Activated T-cell treated with anti-CD3 and anti-CD28 coated beads, Interleukin-2, amount 50 U/mL, for 72 hours (primary cell): ENCODE results near the gene AOPEP. TPM values are rescaled to one million over a fixed set of nuclear protein-coding genes. Genes with fewer than 3 reads are reported as not detected.

Experiments
- ATAC-seq, 2 donors: fragments of 150-1000 bp; cut with Tn5 transposase; replicated peaks in 1 of 2; 2 replicates each; pipeline ENCODE4 v1.10.0; 2021; ENCODE audit warnings: moderate library complexity in 2 of 2, mild to moderate bottlenecking in 1 of 2
- DNase-seq, 2 donors: peaks; one replicate each; pipeline ENCODE4 v3.0.0; 2021 to 2022; ENCODE audit warnings: mixed read lengths in 1 of 2
- H3K27ac Mint-ChIP-seq: one replicate; pipeline ENCODE4 v1.8.0; 2022; ENCODE audit warnings: mild to moderate bottlenecking, moderate library complexity, mixed read lengths
- H3K27me3 Mint-ChIP-seq: one replicate; pipeline ENCODE4 v1.8.0; 2022; ENCODE audit warnings: low read depth, mixed read lengths
- H3K36me3 Mint-ChIP-seq, 2 donors: one replicate each; pipeline ENCODE4 v1.8.0; 2022; ENCODE audit warnings: mixed read lengths in 2 of 2, mild to moderate bottlenecking in 1 of 2; ENCODE audit not compliant: insufficient read depth in 2 of 2
- H3K4me1 Mint-ChIP-seq: one replicate; pipeline ENCODE4 v1.8.0; 2022; ENCODE audit warnings: low read depth, mixed read lengths
- H3K4me3 Mint-ChIP-seq, 2 donors: one replicate each; pipeline ENCODE4 v1.8.0; 2022; ENCODE audit warnings: mild to moderate bottlenecking in 2 of 2, mixed read lengths in 2 of 2, moderate library complexity in 2 of 2
- H3K9me3 Mint-ChIP-seq, 2 donors: one replicate each; pipeline ENCODE4 v1.8.0; 2022; ENCODE audit warnings: mixed read lengths in 2 of 2
- total RNA-seq, 2 donors: library from RNA; stranded (reverse); gene quantifications; one replicate each; pipeline ENCODE4 v1.2.3, GENCODE V29; 2022

Gene AOPEP
- total RNA-seq, 2 donors from 2014 or later, result 9.0 to 13.2 TPM

DNA sequence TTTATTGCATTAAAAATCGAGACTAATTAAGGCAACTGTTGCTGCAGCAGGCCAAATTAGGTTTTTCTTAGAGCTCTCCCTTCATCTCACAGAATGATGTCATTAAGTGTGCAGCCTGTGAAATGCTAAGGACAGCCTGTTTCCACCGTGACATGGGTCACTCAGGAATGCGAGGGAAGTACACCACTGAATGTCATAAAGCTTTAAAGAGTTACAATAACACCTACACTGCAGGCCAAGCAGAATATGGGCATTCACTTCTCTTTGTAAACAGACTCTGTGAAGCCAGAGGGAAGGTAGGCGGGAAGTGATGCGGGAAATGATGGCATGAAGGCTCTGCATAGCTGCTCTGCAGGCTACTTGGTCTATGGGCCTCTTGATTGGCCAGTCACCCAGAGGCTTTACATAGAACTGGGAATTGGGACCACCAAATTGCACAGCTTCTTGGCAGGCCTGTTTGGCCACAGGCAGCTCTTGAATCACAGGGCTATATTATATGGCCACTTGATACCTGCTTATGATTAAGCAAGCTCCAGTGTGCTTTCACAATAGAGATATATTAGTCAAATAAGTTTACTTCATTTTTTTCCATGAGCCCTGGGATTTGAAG lies 28.4 kb upstream of the AOPEP start:
- Mint-ChIP-seq H3K4me3 (no peak overlapping the region), H3K4me1 (no peaks in the 10 kb centered on the region), H3K36me3 (no peaks in the 10 kb centered on the region), H3K27ac (no peak overlapping the region), H3K9me3 (no peaks in the 10 kb centered on the region), H3K27me3 (peaks cover 25% of the 10 kb centered on the region)
- no peak for ATAC-seq
- DNase-seq, result no peak

DNA sequence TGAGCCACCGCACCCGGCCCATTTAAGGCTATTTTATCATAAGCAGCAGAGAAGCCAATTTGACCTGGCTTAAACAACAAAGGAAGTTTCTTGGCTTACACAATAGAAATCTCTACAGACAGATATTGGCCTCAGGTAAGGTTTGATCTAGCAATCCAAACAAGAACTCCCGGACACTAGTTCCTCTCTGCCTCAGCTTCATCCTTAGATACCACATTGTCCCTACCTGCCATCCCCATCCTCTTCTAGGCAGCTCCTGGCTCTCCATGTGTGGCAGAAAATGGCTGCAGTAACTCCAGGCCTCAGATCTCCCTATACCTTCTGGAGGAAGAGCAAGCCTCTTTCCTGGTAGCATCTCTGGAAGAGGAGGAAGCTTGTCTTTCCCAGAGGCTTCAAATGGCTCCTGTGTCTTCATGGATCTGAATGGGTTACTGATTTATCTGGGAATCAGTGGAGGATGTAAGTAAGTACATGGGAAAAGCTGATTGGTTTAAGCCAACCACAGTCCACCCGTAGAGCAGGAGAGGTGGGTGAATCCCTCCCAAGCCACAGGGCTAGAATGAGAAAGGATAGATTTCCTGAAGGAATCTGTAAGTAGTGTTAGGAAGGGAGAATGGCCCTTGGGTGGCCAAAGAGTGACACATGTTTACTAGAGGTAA lies 26.7 kb upstream of the AOPEP start:
- Mint-ChIP-seq H3K4me3 (no peak overlapping the region), H3K4me1 (no peaks in the 10 kb centered on the region), H3K36me3 (no peaks in the 10 kb centered on the region), H3K9me3 (no peaks in the 10 kb centered on the region), H3K27ac (no peak overlapping the region), H3K27me3 (peaks cover 20% of the 10 kb centered on the region)
- no peak for ATAC-seq
- no peak for DNase-seq

GRCh38 chr9:94700445-94700844 lies 26.1 kb upstream of the AOPEP start:
- ATAC-seq, result no peak
- Mint-ChIP-seq H3K9me3 (no peaks in the 10 kb centered on the region), H3K27ac (no peak overlapping the region), H3K4me3 (no peak overlapping the region), H3K4me1 (no peaks in the 10 kb centered on the region), H3K27me3 (peaks cover 26% of the 10 kb centered on the region), H3K36me3 (no peaks in the 10 kb centered on the region)
- DNase-seq, result no peak

- ATAC-seq (no peak), DNase-seq (no peak)
- peaks cover 28% of the 10 kb centered on the region for H3K27me3 Mint-ChIP-seq
- no peak overlapping the region for H3K27ac Mint-ChIP-seq
- no peak overlapping the region for H3K4me3 Mint-ChIP-seq
- no peaks in the 10 kb centered on the region for H3K36me3 Mint-ChIP-seq
- H3K9me3 Mint-ChIP-seq, result no peaks in the 10 kb centered on the region
- no peaks in the 10 kb centered on the region for H3K4me1 Mint-ChIP-seq
Measured at GRCh38 chr9:94703488-94704140, 22.9 kb upstream of the AOPEP start.

- Mint-ChIP-seq H3K36me3 (no peaks in the 10 kb centered on the region), H3K4me3 (no peak overlapping the region), H3K27ac (no peak overlapping the region), H3K27me3 (peaks cover 23% of the 10 kb centered on the region), H3K9me3 (no peaks in the 10 kb centered on the region), H3K4me1 (no peaks in the 10 kb centered on the region)
- ATAC-seq (no peak), DNase-seq (no peak)
Measured at GRCh38 chr9:94705162-94705702, 21.3 kb upstream of the AOPEP start.

GRCh38 chr9:94706922-94707321 lies 19.6 kb upstream of the AOPEP start:
- no peaks in the 10 kb centered on the region for H3K9me3 Mint-ChIP-seq
- H3K4me3 Mint-ChIP-seq, result no peak overlapping the region
- no peak overlapping the region for H3K27ac Mint-ChIP-seq
- H3K4me1 Mint-ChIP-seq, result no peaks in the 10 kb centered on the region
- peaks cover 19% of the 10 kb centered on the region for H3K27me3 Mint-ChIP-seq
- H3K36me3 Mint-ChIP-seq, result no peaks in the 10 kb centered on the region
- DNase-seq (no peak), ATAC-seq (no peak)

DNA sequence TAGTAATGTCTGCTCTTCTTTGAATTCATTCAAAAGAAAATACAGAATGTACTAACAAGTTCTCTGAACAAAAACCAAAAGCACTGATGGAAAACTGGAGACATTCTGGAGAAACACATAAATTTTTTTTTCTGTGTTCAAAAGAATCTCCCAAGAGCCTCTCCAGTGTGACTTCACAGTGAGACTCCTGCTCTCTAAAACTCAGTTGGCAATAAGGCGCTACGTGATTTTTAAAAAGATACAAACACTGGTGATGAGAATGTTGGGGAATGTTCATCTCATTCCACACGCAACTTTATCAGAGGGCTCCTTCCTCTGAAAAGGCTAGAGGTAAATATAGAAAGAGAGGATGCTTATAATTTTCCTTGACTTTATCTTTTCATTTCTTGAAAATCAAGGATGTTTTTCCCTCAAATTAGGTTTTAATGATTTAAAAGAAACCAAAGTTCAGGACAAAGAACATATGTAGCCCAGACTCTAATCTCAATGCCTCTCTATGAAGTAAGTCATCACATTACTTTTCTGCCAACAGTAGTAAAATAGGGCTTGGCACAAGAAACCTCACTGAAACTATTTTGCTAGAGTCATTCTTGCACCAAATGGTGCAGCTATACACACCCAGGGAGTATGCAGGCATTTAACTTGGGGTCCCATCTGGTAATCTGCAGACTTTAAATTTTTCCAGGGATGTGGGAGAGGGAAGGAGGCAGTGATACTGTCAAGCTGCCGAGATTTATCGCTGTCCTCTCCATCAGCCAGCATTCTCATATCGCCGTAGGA lies 12.9 kb upstream of the AOPEP start:
- H3K27me3 Mint-ChIP-seq, result peaks cover 34% of the 10 kb centered on the region

GRCh38 chr9:94714494-94714893 lies 12.0 kb upstream of the AOPEP start:
- peaks cover 34% of the 10 kb centered on the region for H3K27me3 Mint-ChIP-seq
- peaks cover 0 to 2% of the 10 kb centered on the region in 2 donors for H3K9me3 Mint-ChIP-seq
- no peak overlapping the region for H3K4me3 Mint-ChIP-seq
- no peak for ATAC-seq
- no peak for DNase-seq
- H3K36me3 Mint-ChIP-seq, result peaks cover 0 to 2% of the 10 kb centered on the region in 2 donors
- H3K27ac Mint-ChIP-seq, result no peak overlapping the region
- H3K4me1 Mint-ChIP-seq, result no peaks in the 10 kb centered on the region

More for the DNA sequence above, 12.9 kb upstream of the AOPEP start:
- DNase-seq (no peak), ATAC-seq (no peak)
- Mint-ChIP-seq H3K27ac (no peak overlapping the region), H3K36me3 (peaks cover 0 to 2% of the 10 kb centered on the region in 2 donors), H3K4me3 (no peak overlapping the region), H3K4me1 (no peaks in the 10 kb centered on the region), H3K9me3 (peaks cover 0 to 2% of the 10 kb centered on the region in 2 donors)

GRCh38 chr9:94717761-94718160 lies 8.7 kb upstream of the AOPEP start:
- H3K4me1 Mint-ChIP-seq, result no peaks in the 10 kb centered on the region
- no peak overlapping the region for H3K4me3 Mint-ChIP-seq
- H3K9me3 Mint-ChIP-seq, result peaks cover 0 to 2% of the 10 kb centered on the region in 2 donors
- H3K27ac Mint-ChIP-seq, result no peak overlapping the region
- ATAC-seq (no peak), DNase-seq (no peak)
- peaks cover 0 to 2% of the 10 kb centered on the region in 2 donors for H3K36me3 Mint-ChIP-seq
- peaks cover 31% of the 10 kb centered on the region for H3K27me3 Mint-ChIP-seq

DNA sequence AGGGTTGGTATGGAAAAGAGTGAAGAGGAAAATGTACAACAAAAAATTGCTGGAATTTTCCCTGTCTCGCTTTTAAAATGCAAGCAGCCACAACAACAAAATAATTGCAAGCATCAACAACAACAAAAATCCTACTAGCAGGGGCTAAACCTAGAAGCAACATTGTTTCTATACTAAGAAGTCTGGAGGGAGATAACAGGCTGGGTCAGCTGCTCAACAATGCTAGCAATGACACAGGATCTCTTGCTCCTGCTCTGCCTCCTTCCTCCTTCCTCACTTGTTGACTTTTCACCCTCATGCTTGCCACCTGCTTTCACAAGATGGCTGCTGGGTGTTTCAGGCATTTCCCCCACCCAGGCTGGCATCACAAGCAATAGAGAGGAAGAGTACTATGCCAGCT lies 7.6 kb upstream of the AOPEP start:
- Mint-ChIP-seq H3K4me1 (no peaks in the 10 kb centered on the region), H3K9me3 (peaks cover 0 to 2% of the 10 kb centered on the region in 2 donors), H3K36me3 (peaks cover 0 to 2% of the 10 kb centered on the region in 2 donors), H3K27me3 (peaks cover 26% of the 10 kb centered on the region), H3K4me3 (no peak overlapping the region), H3K27ac (no peak overlapping the region)
- ATAC-seq (no peak), DNase-seq (no peak)

- Mint-ChIP-seq H3K4me1 (no peaks in the 10 kb centered on the region), H3K27ac (no peak overlapping the region), H3K4me3 (no peak overlapping the region), H3K27me3 (peaks cover 21% of the 10 kb centered on the region), H3K9me3 (peaks cover 0 to 2% of the 10 kb centered on the region in 2 donors), H3K36me3 (peaks cover 0 to 2% of the 10 kb centered on the region in 2 donors)
- no peak for ATAC-seq
- DNase-seq, result no peak
Measured at GRCh38 chr9:94719878-94720277, 6.6 kb upstream of the AOPEP start.

DNA sequence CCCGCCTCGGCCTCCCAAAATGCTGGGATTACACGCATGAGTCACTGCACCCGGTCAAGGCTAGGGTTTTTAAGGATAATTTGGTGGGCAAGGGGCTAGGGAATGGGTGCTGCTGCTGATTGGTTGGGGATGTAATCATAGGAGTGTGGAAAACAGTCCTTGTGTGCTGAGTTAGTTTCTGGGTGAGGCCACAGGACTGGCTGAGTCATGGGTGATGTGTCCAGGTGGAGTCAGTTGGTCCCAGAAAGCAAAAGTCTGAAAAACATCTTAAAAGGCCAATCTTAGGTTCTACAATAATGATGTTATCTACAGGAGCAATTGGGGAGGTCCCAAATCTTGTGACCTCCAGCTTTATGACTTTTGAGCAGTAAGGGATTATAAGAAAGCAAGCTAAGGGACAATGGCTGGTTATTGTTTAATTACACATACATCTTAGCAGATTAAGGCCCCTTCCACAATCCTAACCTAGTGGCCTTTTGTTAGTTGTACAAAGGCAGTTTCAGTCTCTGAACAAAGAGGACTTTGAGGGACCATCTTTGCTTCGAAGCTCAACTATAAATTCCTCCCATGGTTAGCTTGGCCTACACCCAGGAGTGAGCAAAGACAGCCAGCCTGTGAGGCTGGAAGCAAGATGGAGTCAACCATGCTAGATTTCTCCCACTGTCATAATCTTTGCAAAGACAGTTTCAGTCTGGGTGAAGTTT lies 5.5 kb upstream of the AOPEP start:
- H3K4me1 Mint-ChIP-seq, result peaks cover under 1% of the 10 kb centered on the region
- H3K4me3 Mint-ChIP-seq, result no peak overlapping the region
- no peak for ATAC-seq
- DNase-seq, result no peak
- H3K36me3 Mint-ChIP-seq, result peaks cover 0 to 2% of the 10 kb centered on the region in 2 donors
- no peak overlapping the region for H3K27ac Mint-ChIP-seq
- H3K9me3 Mint-ChIP-seq, result peaks cover 0 to 2% of the 10 kb centered on the region in 2 donors
- peaks cover 18% of the 10 kb centered on the region for H3K27me3 Mint-ChIP-seq
